Measurements from ENCODE around the gene PPP1R15A.
"Not testable (repeated sequence)": the region's sequence is repeated elsewhere in the genome, so short reads cannot be mapped to it uniquely, and the experiment has no call there.

PPP1R15A gene

GRCh38 chr19:48899781-48900476 lies 27.7 kb downstream of the PPP1R15A start, which contains the start of gene NUCB1:
Gene NUCB1, plus strand, starts transcription at chr19:48900312. Its CDS starts 485 bp downstream, at chr19:48900797.
- Histone ChIP-seq H2AFZ (ENCODE audit: low read depth, low read length, severe bottlenecking) (peak within 1 kb of the TSS; percentile 86), H3K9me3 (ENCODE audit: insufficient read depth, low read length) (no peaks in the 10 kb centered on the region), H3K79me2 (ENCODE audit: insufficient read depth, low read length) (peaks cover 12% of the 10 kb centered on the region; the same call in 1 of the 2 replicates), H3K4me2 (ENCODE audit: low read depth, low read length, poor library complexity, severe bottlenecking) (peak within 1 kb of the TSS; percentile 86), H3F3A (ENCODE audit: insufficient read depth) (no peaks in the 10 kb centered on the region), H4K20me1 (ENCODE audit: low read depth, low read length) (no peaks in the 10 kb centered on the region), H3K4me3 (ENCODE audit: insufficient read depth, low read length, poor library complexity, severe bottlenecking) (peak within 1 kb of the TSS; percentile 97), H3K9me2 (replicated peaks; ENCODE audit: insufficient read depth, low read length) (no peaks in the 10 kb centered on the region), H3K36me3 (ENCODE audit: low read length) (no peaks in the 10 kb centered on the region), H3K9ac (ENCODE audit: low read length) (peak within 1 kb of the TSS; percentile 82), H3K27me3 (ENCODE audit: low read length) (no peaks in the 10 kb centered on the region), H3K27ac (ENCODE audit: low read depth, low read length) (peak within 1 kb of the TSS; percentile 49)
- no peak for TF ChIP-seq EZH2phosphoT487 (conservative IDR thresholded peaks at IDR 0.05; ENCODE audit: low read length)
- TF ChIP-seq, protein P1, sequence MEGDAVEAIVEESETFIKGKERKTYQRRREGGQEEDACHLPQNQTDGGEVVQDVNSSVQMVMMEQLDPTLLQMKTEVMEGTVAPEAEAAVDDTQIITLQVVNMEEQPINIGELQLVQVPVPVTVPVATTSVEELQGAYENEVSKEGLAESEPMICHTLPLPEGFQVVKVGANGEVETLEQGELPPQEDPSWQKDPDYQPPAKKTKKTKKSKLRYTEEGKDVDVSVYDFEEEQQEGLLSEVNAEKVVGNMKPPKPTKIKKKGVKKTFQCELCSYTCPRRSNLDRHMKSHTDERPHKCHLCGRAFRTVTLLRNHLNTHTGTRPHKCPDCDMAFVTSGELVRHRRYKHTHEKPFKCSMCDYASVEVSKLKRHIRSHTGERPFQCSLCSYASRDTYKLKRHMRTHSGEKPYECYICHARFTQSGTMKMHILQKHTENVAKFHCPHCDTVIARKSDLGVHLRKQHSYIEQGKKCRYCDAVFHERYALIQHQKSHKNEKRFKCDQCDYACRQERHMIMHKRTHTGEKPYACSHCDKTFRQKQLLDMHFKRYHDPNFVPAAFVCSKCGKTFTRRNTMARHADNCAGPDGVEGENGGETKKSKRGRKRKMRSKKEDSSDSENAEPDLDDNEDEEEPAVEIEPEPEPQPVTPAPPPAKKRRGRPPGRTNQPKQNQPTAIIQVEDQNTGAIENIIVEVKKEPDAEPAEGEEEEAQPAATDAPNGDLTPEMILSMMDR (IDR thresholded peaks at IDR 0.05; ENCODE audit: insufficient read depth, low read length, poor library complexity, severe bottlenecking), result no peak

DNA sequence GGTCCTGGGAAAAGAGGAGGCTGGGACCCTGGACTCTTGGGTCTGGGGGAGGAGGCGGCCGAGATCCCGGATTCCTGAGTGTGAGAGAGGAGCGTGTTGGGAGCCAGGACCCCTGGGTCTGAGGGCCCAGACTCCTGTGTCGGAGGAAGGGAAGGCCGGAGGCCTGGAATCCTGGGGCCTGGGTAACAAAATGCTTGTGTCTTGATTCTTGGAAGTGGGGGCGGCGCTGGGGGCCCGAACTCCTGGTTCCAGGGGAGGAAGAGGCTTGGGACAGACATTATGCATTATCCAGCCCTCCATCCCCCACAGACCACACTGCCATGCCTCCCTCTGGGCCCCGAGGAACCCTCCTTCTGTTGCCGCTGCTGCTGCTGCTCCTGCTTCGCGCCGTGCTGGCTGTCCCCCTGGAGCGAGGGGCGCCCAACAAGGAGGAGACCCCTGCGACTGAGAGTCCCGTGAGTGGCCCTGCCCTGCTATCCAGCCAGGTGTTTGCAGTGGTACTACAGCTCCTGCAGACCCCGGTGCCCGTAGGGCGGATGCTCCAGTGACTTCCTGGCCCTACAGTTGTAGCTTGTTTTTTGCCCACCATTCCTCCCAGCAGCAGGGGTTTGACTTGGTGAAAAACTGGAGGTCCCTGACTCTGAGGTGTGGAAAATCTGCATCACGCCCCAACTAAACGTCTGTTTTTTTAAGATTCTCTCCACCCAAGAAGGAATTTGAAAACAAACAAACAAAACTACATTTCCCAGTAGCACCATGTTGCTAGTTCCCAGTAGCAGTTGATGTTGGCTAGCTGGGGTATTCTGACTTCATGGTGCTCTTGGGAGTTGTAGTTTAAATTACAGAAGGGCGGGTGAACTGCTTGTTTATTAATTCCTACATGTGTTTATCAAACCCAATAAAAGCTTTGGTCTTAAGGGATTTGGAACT lies 28.5 kb downstream of the PPP1R15A start:
- H3K27ac ChIP-seq (ENCODE audit: low read depth, low read length), result peak overlapping the region; percentile 48
- H3K4me2 ChIP-seq (ENCODE audit: low read depth, low read length, poor library complexity, severe bottlenecking), result peak overlapping the region; percentile 86
- H3K9me2 ChIP-seq (replicated peaks; ENCODE audit: insufficient read depth, low read length), result no peaks in the 10 kb centered on the region
- H3K36me3 ChIP-seq (ENCODE audit: low read length), result no peaks in the 10 kb centered on the region
- H2AFZ ChIP-seq (ENCODE audit: low read depth, low read length, severe bottlenecking), result no peak overlapping the region
- no peaks in the 10 kb centered on the region for H3K27me3 ChIP-seq (ENCODE audit: low read length)
- H3K9ac ChIP-seq (ENCODE audit: low read length), result peak overlapping the region; percentile 82
- peak overlapping the region; percentile 97 for H3K4me3 ChIP-seq (ENCODE audit: insufficient read depth, low read length, poor library complexity, severe bottlenecking)
- H3F3A ChIP-seq (ENCODE audit: insufficient read depth), result no peaks in the 10 kb centered on the region
- no peaks in the 10 kb centered on the region for H3K9me3 ChIP-seq (ENCODE audit: insufficient read depth, low read length)
- H3K79me2 ChIP-seq (ENCODE audit: insufficient read depth, low read length), result peaks cover 12% of the 10 kb centered on the region; the same call in 1 of the 2 replicates
- no peak for TF ChIP-seq EZH2phosphoT487 (conservative IDR thresholded peaks at IDR 0.05; ENCODE audit: low read length)
- TF ChIP-seq, protein P1 (IDR thresholded peaks at IDR 0.05; ENCODE audit: insufficient read depth, low read length, poor library complexity, severe bottlenecking), result no peak
- no peaks in the 10 kb centered on the region for H4K20me1 ChIP-seq (ENCODE audit: low read depth, low read length)

GRCh38 chr19:48902291-48902690 lies 30.1 kb downstream of the PPP1R15A start:
- peaks cover 12% of the 10 kb centered on the region; the same call in 1 of the 2 replicates for H3K79me2 ChIP-seq (ENCODE audit: insufficient read depth, low read length)
- not testable (repeated sequence) for H3K27ac ChIP-seq (ENCODE audit: low read depth, low read length); H3K4me2 ChIP-seq (ENCODE audit: low read depth, low read length, poor library complexity, severe bottlenecking); H3K27me3 ChIP-seq (ENCODE audit: low read length); H3K9me2 ChIP-seq (replicated peaks; ENCODE audit: insufficient read depth, low read length); H4K20me1 ChIP-seq (ENCODE audit: low read depth, low read length); H3F3A ChIP-seq (ENCODE audit: insufficient read depth); H2AFZ ChIP-seq (ENCODE audit: low read depth, low read length, severe bottlenecking); H3K4me3 ChIP-seq (ENCODE audit: insufficient read depth, low read length, poor library complexity, severe bottlenecking); H3K36me3 ChIP-seq (ENCODE audit: low read length); H3K9ac ChIP-seq (ENCODE audit: low read length); H3K9me3 ChIP-seq (ENCODE audit: insufficient read depth, low read length)

DNA sequence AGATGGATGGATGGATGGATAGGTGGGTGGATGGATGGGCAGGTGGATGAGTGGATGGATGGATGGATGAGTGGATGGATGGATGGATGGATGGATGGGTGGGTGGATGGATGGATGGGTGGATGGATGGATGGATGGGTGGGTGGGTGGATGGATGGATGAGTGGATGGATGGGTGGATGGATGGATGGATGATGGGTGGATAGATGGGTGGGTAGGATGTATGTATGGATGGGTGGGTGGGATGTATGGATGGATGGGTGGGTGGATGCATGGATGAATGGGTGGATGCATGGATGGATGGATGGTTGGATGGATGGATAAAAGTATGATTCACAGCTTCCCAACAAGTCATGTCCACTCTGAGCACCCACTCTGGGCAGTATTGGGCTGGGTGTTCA lies 31.6 kb downstream of the PPP1R15A start:
- not testable (repeated sequence) for H3K9me3 ChIP-seq (ENCODE audit: insufficient read depth, low read length); H3K36me3 ChIP-seq (ENCODE audit: low read length); H3F3A ChIP-seq (ENCODE audit: insufficient read depth); H3K27me3 ChIP-seq (ENCODE audit: low read length); H3K9me2 ChIP-seq (replicated peaks; ENCODE audit: insufficient read depth, low read length); H4K20me1 ChIP-seq (ENCODE audit: low read depth, low read length); H3K4me3 ChIP-seq (ENCODE audit: insufficient read depth, low read length, poor library complexity, severe bottlenecking); H3K4me2 ChIP-seq (ENCODE audit: low read depth, low read length, poor library complexity, severe bottlenecking); H3K27ac ChIP-seq (ENCODE audit: low read depth, low read length); H3K9ac ChIP-seq (ENCODE audit: low read length); H2AFZ ChIP-seq (ENCODE audit: low read depth, low read length, severe bottlenecking)
- peaks cover 12% of the 10 kb centered on the region; the same call in 1 of the 2 replicates for H3K79me2 ChIP-seq (ENCODE audit: insufficient read depth, low read length)
